ENCODE measurements around the gene IFNL2.

IFNL2 gene

DNA sequence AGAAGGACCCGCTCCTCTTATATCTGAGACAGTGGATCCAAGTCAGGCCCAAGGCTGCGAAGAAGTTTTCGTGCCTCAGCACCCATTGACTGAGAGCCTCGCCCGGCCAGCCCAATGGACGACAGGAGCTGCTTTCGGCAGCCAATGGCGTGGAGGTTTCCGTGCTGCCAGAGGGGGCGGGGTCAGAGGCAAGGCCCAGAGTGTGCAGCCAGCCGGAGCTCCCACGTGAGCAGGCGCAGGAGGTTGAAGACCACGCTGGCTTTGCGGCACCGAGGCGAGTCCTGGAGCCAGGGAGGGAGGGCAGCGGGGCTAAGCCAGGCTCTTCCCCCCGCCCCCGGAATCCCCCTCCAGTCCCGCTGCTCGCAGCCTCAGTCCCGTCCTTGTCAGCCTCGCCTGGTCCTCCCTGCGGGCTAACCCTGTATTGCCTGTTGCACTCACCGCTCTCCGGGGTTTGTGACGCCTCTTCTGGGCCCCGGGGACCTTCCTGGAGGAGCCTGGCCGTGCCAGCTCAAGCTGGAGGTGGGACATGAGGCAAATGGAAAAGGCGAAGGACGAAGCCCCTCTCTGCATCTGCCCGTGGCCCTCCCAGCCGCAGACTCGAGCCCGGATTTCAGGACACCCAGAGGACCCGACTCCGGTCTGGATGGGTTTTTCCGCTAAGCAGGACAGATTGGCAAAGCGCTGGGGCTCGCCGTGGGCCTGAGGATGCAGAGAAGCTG is 21.1 kb upstream of the IFNL2 start:
- H3K9me3 Mint-ChIP-seq (ENCODE audit: low read depth), result no peaks in the 10 kb centered on the region
- H3K4me1 Mint-ChIP-seq (ENCODE audit: low read depth), result peaks cover 4% of the 10 kb centered on the region
- peak overlapping the region; percentile 58 for H3K4me3 Mint-ChIP-seq
- H3K27ac Mint-ChIP-seq, result no peak overlapping the region
- peaks cover 1% of the 10 kb centered on the region for H3K27me3 Mint-ChIP-seq
- no peaks in the 10 kb centered on the region for H3K36me3 Mint-ChIP-seq

DNA sequence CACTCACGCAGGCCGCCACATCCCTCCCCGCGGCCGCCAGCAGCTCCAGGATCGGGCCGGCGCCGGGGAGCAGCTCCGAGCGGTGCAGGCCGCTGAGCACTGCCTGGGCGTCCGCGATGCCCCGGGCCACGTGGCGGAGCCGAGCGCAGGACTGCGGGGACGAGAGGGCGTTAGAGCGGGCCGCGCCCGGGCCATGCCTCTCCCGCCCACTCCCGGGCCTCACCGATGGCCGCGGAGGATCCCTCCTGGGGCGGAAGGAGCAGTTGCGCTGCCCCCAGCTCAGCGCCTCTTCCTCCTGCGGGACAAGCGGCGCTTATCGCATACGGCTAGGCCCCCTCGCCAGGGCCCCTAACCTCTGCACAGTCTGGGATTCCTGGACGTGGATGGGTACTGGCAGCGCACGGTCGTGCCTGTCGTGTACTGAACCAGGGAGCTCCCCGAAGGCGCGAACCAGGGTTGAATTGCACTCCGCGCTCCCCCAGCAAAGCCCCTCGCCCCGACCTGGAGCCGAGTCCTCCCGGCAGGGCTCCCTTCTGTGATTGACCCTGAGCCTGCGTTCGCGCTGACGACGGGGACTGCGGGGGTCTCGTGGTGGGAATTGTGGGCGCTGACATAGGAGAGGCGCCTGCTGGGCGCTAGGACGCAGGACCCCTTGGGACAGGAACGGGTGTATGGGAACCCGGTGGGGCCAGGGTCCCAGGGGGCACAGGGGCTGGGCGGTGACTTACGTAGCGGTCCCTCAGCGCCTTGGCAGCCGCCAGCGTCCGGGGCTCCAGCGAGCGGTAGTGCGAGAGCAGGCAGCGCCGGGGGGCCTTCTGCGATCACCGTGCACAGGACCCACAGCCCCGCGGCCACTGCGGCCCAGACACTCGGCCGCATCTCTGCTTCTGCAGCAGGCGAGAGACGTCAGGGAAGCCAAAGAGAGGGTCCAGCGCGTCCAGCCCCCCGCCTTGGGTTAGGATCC is 20.2 kb upstream of the IFNL2 start:
- no peak overlapping the region for H3K4me3 Mint-ChIP-seq
- H3K27me3 Mint-ChIP-seq, result peaks cover 1% of the 10 kb centered on the region
- H3K36me3 Mint-ChIP-seq, result no peaks in the 10 kb centered on the region

DNA sequence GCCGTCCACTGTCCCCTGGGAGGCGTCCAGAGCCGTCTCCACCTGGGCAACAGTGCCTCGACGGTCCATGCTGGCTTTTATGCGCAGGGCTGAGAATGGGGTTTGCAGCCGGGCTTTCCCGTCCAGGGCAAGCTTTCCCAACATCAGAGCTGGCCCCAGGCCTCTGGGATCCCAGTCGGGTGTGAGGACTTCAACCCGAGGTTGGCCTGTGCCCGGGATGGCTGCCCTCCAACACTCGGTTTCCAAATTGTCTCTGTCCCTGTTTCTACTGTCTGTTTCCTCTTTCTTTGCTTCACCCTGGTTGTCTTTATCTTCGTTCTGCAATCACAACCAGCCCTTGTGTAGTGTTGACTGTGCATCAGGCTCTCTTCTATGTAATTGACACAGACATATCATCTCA is 19.4 kb upstream of the IFNL2 start, which contains the start of gene IFNL4:
IFNL4 (minus strand) TSS at position 51 of the 400 bp plus-strand sequence.
- no peaks in the 10 kb centered on the region for H3K36me3 Mint-ChIP-seq
- no peak within 1 kb of the TSS for H3K4me3 Mint-ChIP-seq
- no peaks in the 10 kb centered on the region for H3K9me3 Mint-ChIP-seq (ENCODE audit: low read depth)
- H3K27ac Mint-ChIP-seq, result no peak within 1 kb of the TSS
- peaks cover 4% of the 10 kb centered on the region for H3K4me1 Mint-ChIP-seq (ENCODE audit: low read depth)
- H3K27me3 Mint-ChIP-seq, result peaks cover 1% of the 10 kb centered on the region

More for the DNA sequence above, 20.2 kb upstream of the IFNL2 start:
- H3K4me1 Mint-ChIP-seq (ENCODE audit: low read depth), result peaks cover 4% of the 10 kb centered on the region
- no peaks in the 10 kb centered on the region for H3K9me3 Mint-ChIP-seq (ENCODE audit: low read depth)
- H3K27ac Mint-ChIP-seq, result no peak overlapping the region

DNA sequence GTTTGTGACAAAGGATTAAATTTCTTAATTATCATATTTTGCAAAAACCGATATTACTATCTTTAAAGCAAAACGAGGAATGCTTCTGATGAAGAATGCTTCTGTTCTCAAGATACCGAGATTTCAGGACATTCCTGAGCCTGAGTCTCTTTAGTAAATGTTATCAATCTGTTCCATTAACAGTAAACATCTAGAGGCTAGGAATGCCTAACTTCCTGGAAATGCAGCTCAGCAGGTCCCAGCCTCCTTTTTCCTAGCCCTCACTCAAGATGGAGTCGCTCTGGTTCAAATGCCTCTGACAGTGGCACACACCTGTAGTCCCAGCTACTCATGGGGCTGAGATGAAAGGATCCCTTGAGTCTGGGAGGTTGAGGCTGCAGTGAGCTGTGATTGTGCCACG is 17.1 kb upstream of the IFNL2 start:
- H3K4me3 Mint-ChIP-seq, result no peak overlapping the region
- H3K27me3 Mint-ChIP-seq, result peaks cover 1% of the 10 kb centered on the region
- H3K9me3 Mint-ChIP-seq (ENCODE audit: low read depth), result no peaks in the 10 kb centered on the region
- H3K4me1 Mint-ChIP-seq (ENCODE audit: low read depth), result peaks cover 4% of the 10 kb centered on the region
- no peak overlapping the region for H3K27ac Mint-ChIP-seq
- H3K36me3 Mint-ChIP-seq, result no peaks in the 10 kb centered on the region

DNA sequence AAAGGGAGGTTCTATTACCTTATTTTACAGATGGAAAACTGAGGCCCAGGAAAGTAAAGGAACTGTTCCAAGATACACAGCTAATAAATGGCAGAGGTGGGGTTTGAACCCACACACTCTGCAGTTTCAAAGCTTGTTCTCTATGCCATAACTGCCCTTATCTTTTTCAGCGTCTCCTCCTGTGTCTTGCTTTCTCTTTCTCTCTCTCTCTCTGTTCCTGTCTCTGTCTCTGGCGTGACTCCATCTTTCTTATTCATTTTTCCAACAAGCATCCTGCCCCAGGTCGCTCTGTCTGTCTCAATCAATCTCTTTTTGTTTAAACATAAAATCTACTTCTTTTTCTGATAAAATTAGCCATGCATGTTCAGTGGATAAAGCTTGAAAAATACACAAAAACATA is 16.4 kb upstream of the IFNL2 start:
- no peak overlapping the region for H3K27ac Mint-ChIP-seq
- H3K27me3 Mint-ChIP-seq, result peaks cover 1% of the 10 kb centered on the region
- H3K4me3 Mint-ChIP-seq, result no peak overlapping the region
- no peaks in the 10 kb centered on the region for H3K9me3 Mint-ChIP-seq (ENCODE audit: low read depth)
- peaks cover 4% of the 10 kb centered on the region for H3K4me1 Mint-ChIP-seq (ENCODE audit: low read depth)
- no peaks in the 10 kb centered on the region for H3K36me3 Mint-ChIP-seq

DNA sequence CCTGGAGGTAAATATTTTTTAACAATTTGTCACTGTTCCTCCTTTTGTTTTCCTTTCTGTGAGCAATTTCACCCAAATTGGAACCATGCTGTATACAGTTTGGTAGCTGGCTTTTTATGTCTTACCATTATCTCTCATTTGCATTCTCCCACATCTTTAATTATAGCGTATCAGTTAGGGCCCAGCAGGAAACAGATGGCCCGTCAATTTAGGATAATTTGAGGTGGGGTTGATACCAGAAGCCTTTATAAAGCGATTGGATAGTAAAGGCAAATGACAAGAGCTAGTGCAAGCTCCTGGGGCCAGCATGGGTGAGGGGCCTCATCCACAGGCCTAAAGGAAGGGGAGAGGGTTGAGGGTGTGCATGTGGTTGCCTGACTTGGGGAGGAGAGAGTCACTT is 15.7 kb upstream of the IFNL2 start:
- H3K27me3 Mint-ChIP-seq, result peaks cover 4% of the 10 kb centered on the region
- no peaks in the 10 kb centered on the region for H3K36me3 Mint-ChIP-seq
- H3K4me1 Mint-ChIP-seq (ENCODE audit: low read depth), result peaks cover 2% of the 10 kb centered on the region
- no peak overlapping the region for H3K4me3 Mint-ChIP-seq
- no peaks in the 10 kb centered on the region for H3K9me3 Mint-ChIP-seq (ENCODE audit: low read depth)
- H3K27ac Mint-ChIP-seq, result no peak overlapping the region

DNA sequence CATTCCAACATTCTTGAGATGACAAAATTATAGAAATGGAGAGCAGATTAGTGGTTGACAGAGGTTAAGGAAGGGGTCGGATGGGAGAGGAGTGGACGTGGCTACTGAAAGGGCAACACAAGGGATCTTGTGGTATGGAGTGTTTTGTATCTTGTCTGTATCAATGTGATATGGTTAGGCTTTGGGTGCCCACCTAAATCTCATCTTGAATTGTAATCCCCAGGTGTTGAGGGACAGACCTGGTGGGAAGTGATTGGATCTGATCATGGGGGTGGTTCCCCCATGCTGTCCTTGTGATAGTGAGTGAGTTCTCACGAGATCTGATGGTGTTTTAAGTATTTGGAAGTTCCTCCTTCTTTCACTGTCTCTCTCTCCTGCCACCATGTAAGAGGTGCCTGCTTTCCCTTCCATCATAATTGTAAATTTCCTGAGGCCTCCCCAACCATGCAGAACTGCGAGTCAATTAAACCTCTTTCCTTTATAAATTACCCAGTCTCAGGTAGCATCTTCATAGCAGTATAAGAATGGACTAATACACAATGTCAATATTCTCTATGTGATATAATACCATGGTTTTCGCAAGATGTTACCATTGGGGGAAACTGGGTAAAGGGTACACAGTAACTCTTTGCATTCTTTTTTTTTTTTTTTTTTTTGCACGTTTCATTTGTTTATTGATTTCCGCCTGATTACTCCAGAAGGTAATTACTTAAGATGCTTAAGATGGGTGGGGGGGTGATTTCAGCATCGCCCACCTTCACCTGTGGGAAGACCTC is 14.6 kb upstream of the IFNL2 start:
- Mint-ChIP-seq H3K27me3 (peaks cover 4% of the 10 kb centered on the region), H3K4me1 (ENCODE audit: low read depth) (peaks cover 2% of the 10 kb centered on the region), H3K27ac (no peak overlapping the region), H3K36me3 (no peaks in the 10 kb centered on the region), H3K4me3 (no peak overlapping the region), H3K9me3 (ENCODE audit: low read depth) (no peaks in the 10 kb centered on the region)

DNA sequence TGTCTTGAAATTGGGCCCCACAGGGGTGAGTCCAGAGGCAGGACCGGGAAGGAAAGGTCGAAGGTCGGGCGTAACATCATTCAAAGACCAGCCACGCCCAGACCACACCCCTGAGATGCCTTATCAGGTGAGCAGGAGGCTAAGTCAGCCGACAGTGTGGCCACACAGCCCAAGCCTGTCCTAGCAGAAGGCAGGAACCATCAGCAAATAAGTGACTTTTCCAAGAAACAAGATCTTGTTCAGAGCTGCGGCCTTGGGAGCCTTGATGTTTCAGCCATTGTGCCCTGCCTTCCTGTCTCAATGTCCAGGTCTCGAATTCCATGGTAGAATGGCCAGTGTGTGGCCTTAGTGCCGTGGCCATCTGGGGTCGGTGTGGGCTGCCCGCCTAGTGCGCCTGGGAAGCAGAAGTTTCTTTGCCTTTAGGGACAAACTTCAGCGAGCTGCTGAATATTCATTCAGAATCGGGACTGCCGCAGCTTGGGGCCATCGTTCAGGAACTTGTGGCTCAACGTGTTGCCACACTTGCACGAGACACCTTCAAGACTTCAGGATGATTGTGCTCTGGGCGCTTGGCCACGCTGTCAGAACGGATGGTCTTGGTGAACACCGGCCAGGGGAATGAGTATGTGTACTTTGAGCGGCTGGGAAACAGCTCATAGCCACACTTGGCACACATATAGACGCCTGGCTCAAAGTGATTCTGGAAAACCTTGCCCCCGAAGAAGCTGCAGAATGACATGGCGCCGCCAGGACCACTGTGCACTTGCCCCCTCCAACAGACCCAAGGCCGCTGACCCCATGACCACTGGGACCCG is 13.5 kb upstream of the IFNL2 start:
- Mint-ChIP-seq H3K27ac (no peak overlapping the region), H3K9me3 (ENCODE audit: low read depth) (no peaks in the 10 kb centered on the region), H3K27me3 (peaks cover 2% of the 10 kb centered on the region), H3K4me1 (ENCODE audit: low read depth) (peaks cover 2% of the 10 kb centered on the region), H3K4me3 (no peak overlapping the region), H3K36me3 (no peaks in the 10 kb centered on the region)

DNA sequence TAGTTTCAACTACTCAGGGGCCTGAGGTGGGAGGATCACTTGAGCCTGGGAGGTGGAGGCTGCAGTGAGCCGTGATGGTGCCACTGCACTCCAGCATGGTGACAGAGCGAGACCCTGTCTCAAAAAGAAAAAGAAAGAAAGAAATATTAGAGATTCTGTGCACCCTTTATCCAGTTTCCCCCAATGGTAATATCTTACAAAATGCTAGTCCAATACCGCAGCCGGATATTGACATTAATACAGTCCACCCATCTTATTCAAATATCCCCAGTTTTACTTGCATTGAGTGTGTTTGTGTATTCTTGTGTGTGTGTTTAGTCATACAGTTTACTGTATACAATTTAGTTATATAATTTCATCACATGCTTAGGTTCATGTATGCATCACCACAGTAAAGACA is 11.0 kb upstream of the IFNL2 start:
- Mint-ChIP-seq H3K27ac (no peak overlapping the region), H3K27me3 (peaks cover 4% of the 10 kb centered on the region), H3K9me3 (ENCODE audit: low read depth) (no peaks in the 10 kb centered on the region), H3K4me3 (no peak overlapping the region), H3K4me1 (ENCODE audit: low read depth) (no peaks in the 10 kb centered on the region), H3K36me3 (no peaks in the 10 kb centered on the region)

DNA sequence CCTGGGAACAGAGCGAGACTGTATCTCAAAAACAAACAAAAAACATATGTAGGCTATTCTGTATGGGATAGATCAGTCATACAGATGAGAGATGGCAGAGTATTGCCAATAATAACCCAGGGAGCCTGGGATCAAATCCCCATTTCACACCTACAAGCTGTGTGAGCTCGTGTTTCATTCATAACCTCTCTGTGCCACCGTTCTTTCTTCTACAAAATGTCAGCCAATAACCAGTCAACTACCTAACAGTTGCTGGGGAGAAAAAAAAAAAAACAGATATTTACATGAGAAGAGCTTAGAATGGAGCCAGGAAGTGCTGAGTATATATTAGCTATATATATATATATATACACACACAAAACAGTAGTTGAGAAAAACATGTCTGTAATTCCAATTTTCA is 6.5 kb upstream of the IFNL2 start:
- no peak overlapping the region for H3K27ac Mint-ChIP-seq
- no peaks in the 10 kb centered on the region for H3K9me3 Mint-ChIP-seq (ENCODE audit: low read depth)
- H3K4me1 Mint-ChIP-seq (ENCODE audit: low read depth), result peaks cover 6% of the 10 kb centered on the region
- H3K36me3 Mint-ChIP-seq, result no peaks in the 10 kb centered on the region
- H3K4me3 Mint-ChIP-seq, result no peak overlapping the region
- peaks cover 15% of the 10 kb centered on the region for H3K27me3 Mint-ChIP-seq

DNA sequence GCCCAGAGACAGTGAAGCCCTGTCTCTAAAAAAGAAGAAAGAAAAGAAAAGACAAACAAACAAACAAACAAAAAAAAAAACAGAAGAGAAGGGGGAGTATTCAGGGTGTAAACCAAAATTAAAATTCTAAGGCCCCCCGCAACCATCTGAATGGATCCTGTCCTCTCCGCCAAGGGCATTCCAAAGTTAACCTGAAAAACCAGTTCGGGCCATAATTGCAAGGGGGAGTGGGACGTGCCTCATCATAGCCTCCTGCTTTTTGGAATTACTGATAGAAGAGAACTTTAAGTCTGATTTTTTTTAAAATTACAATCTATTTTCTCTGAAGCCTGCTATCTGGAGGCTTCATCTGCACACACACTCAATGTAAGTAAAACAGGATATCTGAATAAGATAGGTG is 5.7 kb upstream of the IFNL2 start:
- Mint-ChIP-seq H3K4me3 (no peak overlapping the region), H3K4me1 (ENCODE audit: low read depth) (peaks cover 6% of the 10 kb centered on the region), H3K27me3 (peaks cover 13% of the 10 kb centered on the region), H3K9me3 (ENCODE audit: low read depth) (no peaks in the 10 kb centered on the region), H3K36me3 (no peaks in the 10 kb centered on the region), H3K27ac (no peak overlapping the region)

DNA sequence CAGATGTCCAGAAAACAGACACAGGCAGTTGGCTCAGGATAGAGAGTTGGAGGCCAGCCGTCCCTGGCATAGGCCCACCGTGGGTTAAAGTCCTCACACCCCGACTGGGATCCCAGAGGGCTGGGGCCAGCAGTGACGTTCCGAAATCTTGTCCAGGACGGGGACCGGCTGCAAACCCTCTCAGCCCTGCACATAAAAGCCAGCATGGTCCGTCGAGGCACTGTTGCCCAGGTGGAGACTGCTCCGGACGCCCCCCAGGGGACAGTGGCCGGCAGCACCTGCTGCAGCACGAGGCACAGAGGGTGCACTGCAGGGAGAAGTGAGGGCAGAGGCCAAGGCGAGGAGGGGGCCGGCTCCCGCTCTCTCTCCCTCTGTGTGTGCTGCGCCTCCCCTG is 4.3 kb upstream of the IFNL2 start:
- Mint-ChIP-seq H3K4me1 (ENCODE audit: low read depth) (peaks cover 6% of the 10 kb centered on the region), H3K27me3 (peaks cover 13% of the 10 kb centered on the region), H3K4me3 (peak overlapping the region; percentile 32), H3K36me3 (no peaks in the 10 kb centered on the region), H3K9me3 (ENCODE audit: low read depth) (no peaks in the 10 kb centered on the region), H3K27ac (no peak overlapping the region)

DNA sequence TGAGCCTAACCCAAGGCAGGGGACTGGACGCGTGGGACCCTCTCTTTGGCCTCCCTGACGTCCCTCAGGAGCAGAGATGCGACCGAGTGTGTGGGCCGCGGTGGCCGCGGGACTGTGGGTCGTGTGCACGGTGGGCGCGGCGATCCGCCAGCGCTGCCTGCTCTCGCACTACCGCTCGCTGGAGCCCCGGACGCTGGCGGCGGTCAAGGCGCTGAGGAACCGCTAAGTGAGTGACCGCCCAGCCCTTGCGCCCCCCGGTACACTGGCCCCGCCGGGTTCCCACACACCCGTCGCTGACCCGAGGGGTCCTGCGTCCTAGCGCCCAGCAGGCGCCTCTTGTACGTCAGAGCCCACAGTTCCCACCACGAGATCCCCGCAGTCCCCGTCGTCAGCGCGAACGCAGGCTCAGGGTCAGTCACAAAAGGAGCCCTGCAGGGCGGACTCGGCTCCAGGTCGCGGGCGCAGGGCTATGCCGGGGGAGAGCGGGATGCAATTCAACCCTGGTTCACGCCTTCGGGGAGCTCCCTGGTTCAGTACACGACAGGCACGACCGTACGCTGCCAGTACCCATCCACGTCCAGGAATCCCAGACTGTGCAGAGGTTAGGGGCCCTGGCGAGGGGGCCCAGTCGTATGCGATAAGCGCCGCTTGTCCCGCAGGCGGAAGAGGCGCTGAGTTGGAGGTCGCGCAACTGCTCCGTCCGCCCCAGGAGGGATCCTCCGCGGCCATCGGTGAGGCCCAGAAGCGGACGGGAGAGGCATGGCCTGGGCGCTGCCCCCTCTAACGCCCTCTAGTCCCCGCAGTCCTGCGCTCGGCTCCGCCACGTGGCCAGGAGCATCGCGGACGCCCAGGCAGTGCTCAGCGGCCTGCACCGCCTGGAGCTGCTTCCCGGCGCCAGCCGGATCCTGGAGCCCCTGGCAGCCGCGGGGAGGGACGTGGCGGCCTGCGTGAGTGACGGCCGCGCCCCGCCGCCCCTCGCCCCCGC is 3.6 kb upstream of the IFNL2 start:
- peaks cover 13% of the 10 kb centered on the region for H3K27me3 Mint-ChIP-seq

More for the DNA sequence above, 3.6 kb upstream of the IFNL2 start:
- peaks cover 6% of the 10 kb centered on the region for H3K4me1 Mint-ChIP-seq (ENCODE audit: low read depth)
- no peaks in the 10 kb centered on the region for H3K9me3 Mint-ChIP-seq (ENCODE audit: low read depth)
- no peak overlapping the region for H3K27ac Mint-ChIP-seq
- H3K36me3 Mint-ChIP-seq, result no peaks in the 10 kb centered on the region
- peak overlapping the region; percentile 32 for H3K4me3 Mint-ChIP-seq

Data from activated naive CD8-positive, alpha-beta T cell (primary cell).